HCT116 (cell line): ENCODE measurements around the gene TMEM237. TPM values are rescaled to one million over a fixed set of nuclear protein-coding genes. Genes with fewer than 3 reads are reported as not detected.

ENCODE experiments used
- ATAC-seq: fragments of 200-7000 bp; cut with Tn5 transposase; 2 replicates; pipeline ENCODE4 v1.9.1; 2020; ENCODE audit warnings: mild to moderate bottlenecking, moderate library complexity
- BruUV-seq: library from RNA; stranded (reverse); fragments of 400-500 nt; replicated peaks from 2 replicates; lab custom pipeline; 2021; lab: Mats Ljungman, UMichigan
- CTCF ChIA-PET: fragments of 300-600 bp; sonication (Branson Sonifier 250); formaldehyde crosslinking; loops from one replicate; lab custom pipeline; 2021; ENCODE audit warnings: antibody characterized with exemption; lab: Charles Lee
- POLR2A ChIA-PET: fragments of 300-600, 350-600 bp; sonication (Branson Sonifier 250); formaldehyde crosslinking; loops from one replicate; lab custom pipeline; 2021; ENCODE audit warnings: antibody characterized with exemption; lab: Charles Lee
- RAD21 ChIA-PET, 2 experiments: fragments of 300-600 bp; sonication (Branson Sonifier 250); formaldehyde crosslinking; loops; one replicate each; lab custom pipeline; 2023; ENCODE audit warnings: low total read pairs in 2 of 2; ENCODE audit not compliant: uncharacterized antibody in 2 of 2, unreplicated experiment in 2 of 2, low non-redundant PET in 1 of 2; lab: Charles Lee
- DNase-seq: peaks from one replicate; pipeline ENCODE4 v3.0.0-alpha.2; 2010; ENCODE audit warnings: low read depth, low spot score
- H2AFZ ChIP-seq: fragments of 200-600 bp; shearing (Covaris generic), sonication (generic); 2 replicates; pipeline ENCODE4 v1.6.1; 2017; ENCODE audit warnings: low read depth, mixed run types, mixed read lengths, antibody characterized with exemption, low read length; ENCODE audit not compliant: poor library complexity, severe bottlenecking
- H3K27ac ChIP-seq: 2 replicates; pipeline ENCODE4 v1.5.1; 2012; ENCODE audit warnings: low read depth, low read length
- H3K27me3 ChIP-seq: fragments of 200-600 bp; sonication (generic); 2 replicates; pipeline ENCODE4 v1.6.1; 2016; ENCODE audit warnings: mixed run types, low read length, mixed read lengths; ENCODE audit not compliant: insufficient read depth
- H3K36me3 ChIP-seq, 2 experiments: fragments of 200-500 bp in 1 of 2; fragments of 200-600 bp in 1 of 2; sonication (Bioruptor generic) in 1 of 2; sonication (generic) in 1 of 2; 2 replicates each; pipeline versions ENCODE4 v1.5.1 to v1.6.1; 2014 to 2016; ENCODE audit warnings: low read length in 2 of 2, inconsistent platforms in 1 of 2, mixed read lengths in 1 of 2, mixed run types in 1 of 2; ENCODE audit not compliant: insufficient read depth in 2 of 2, control insufficient read depth in 1 of 2
- H3K4me1 ChIP-seq, 2 experiments: fragments of 200-600 bp in 1 of 2; sonication (generic) in 1 of 2; 2 replicates each; pipeline versions ENCODE4 v1.5.1 to v1.6.1; 2012 to 2017; ENCODE audit warnings: low read length in 2 of 2, inconsistent platforms in 1 of 2, mild to moderate bottlenecking in 1 of 2, mixed read lengths in 1 of 2, mixed run types in 1 of 2, moderate library complexity in 1 of 2; ENCODE audit not compliant: insufficient read depth in 2 of 2, control insufficient read depth in 1 of 2
- H3K4me2 ChIP-seq: fragments of 200-600 bp; sonication (generic); 2 replicates; pipeline ENCODE4 v1.6.1; 2017; ENCODE audit warnings: mixed run types, low read length, mixed read lengths
- H3K4me3 ChIP-seq, 2 experiments: fragments of 200-600 bp in 1 of 2; sonication (generic) in 1 of 2; replicated peaks in 1 of 2; 2 replicates each; pipeline ENCODE4 v1.5.1; 2011 to 2016; ENCODE audit warnings: low read length in 2 of 2, control low read depth in 1 of 2, low read depth in 1 of 2, mild to moderate bottlenecking in 1 of 2, mixed read lengths in 1 of 2, mixed run types in 1 of 2
- H3K79me2 ChIP-seq: fragments of 200-600 bp; sonication (generic); 2 replicates; pipeline ENCODE4 v1.6.1; 2017; ENCODE audit warnings: mild to moderate bottlenecking, mixed run types, low read length, moderate library complexity, mixed read lengths; ENCODE audit not compliant: insufficient read depth
- H3K9ac ChIP-seq: fragments of 200-600 bp; sonication (generic); 2 replicates; pipeline ENCODE4 v1.6.1; 2016; ENCODE audit warnings: low read length, mixed read lengths
- H3K9me2 ChIP-seq: fragments of 200-600 bp; sonication (generic), shearing (Covaris generic); 2 replicates; pipeline ENCODE4 v1.6.1; 2017; ENCODE audit warnings: mixed run types, mild to moderate bottlenecking, moderate library complexity; ENCODE audit not compliant: insufficient read depth
- H3K9me3 ChIP-seq, 2 experiments: fragments of 200-500 bp in 1 of 2; fragments of 200-600 bp in 1 of 2; sonication (Bioruptor generic) in 1 of 2; sonication (generic) in 1 of 2; 2 replicates each; pipeline ENCODE4 v1.6.1; 2014 to 2017; ENCODE audit warnings: low read length in 2 of 2, mixed read lengths in 2 of 2, inconsistent platforms in 1 of 2, low read depth in 1 of 2, mild to moderate bottlenecking in 1 of 2, mixed run types in 1 of 2, moderate library complexity in 1 of 2; ENCODE audit not compliant: control insufficient read depth in 1 of 2, insufficient read depth in 1 of 2
- H4K20me1 ChIP-seq: fragments of 200-600 bp; sonication (generic), shearing (Covaris generic); 2 replicates; pipeline ENCODE4 v1.6.1; 2017; ENCODE audit warnings: mixed run types, mild to moderate bottlenecking, moderate library complexity; ENCODE audit not compliant: insufficient read depth
- ATF3 ChIP-seq: IDR thresholded peaks from 2 replicates; pipeline ENCODE4 v1.6.1; 2012
- EZH2phosphoT487 ChIP-seq: fragments of 200-600 bp; IDR thresholded peaks from 2 replicates; pipeline ENCODE4 v1.6.1; 2018; ENCODE audit warnings: antibody characterized with exemption, borderline replicate concordance
- POLR2A ChIP-seq: IDR thresholded peaks from 2 replicates; pipeline ENCODE4 v1.7.0; 2011; ENCODE audit warnings: borderline replicate concordance; ENCODE audit not compliant: insufficient read depth, insufficient read length; ENCODE audit errors: extremely low read depth
- SIN3A ChIP-seq: IDR thresholded peaks from 2 replicates; pipeline ENCODE4 v1.6.1; 2012; ENCODE audit warnings: low read depth
- SP1 ChIP-seq: IDR thresholded peaks from 2 replicates; pipeline ENCODE4 v1.6.1; 2012; ENCODE audit warnings: low read depth
- YY1 ChIP-seq: IDR thresholded peaks from 2 replicates; pipeline ENCODE4 v1.6.1; 2011; ENCODE audit warnings: low read length, low read depth, moderate library complexity, mild to moderate bottlenecking; ENCODE audit not compliant: insufficient replicate concordance; ENCODE audit errors: extremely low read depth
- ZBTB33 ChIP-seq: IDR thresholded peaks from 2 replicates; pipeline ENCODE4 v1.6.1; 2011; ENCODE audit warnings: mild to moderate bottlenecking, low read length, moderate library complexity; ENCODE audit not compliant: insufficient replicate concordance; ENCODE audit errors: extremely low read depth
- intact Hi-C: fragments of 100-400 bp; cut with micrococcal nuclease; formaldehyde crosslinking; loops from 2 replicates; pipeline ENCODE4 v1.10.0; 2022
- total RNA-seq: library from RNA; stranded (reverse); gene quantifications from one replicate; pipeline ENCODE4 v1.2.1, GENCODE V29; 2021; ENCODE audit not compliant: unreplicated experiment

Gene TMEM237
- total RNA-seq, 1 experiment from 2014 or later, result 29.4 TPM

GRCh38 chr2:201674794-201675193 is 31.5 kb upstream of the TMEM237 start:
- H3K27me3 ChIP-seq, result no peaks in the 10 kb centered on the region
- no peaks in the 10 kb centered on the region for H3K36me3 ChIP-seq
- H3K4me1 ChIP-seq, result no peaks in the 10 kb centered on the region
- TF ChIP-seq SP1 (no peak), EZH2phosphoT487 (no peak), SIN3A (no peak), ZBTB33 (no peak), YY1 (no peak), POLR2A (no peak)
- no peak overlapping the region for H3K27ac ChIP-seq
- no peak overlapping the region for H3K9ac ChIP-seq
- ChIA-PET CTCF (no interaction called here), POLR2A (no interaction called here), RAD21 (no interaction called here)
- no peaks in the 10 kb centered on the region for H3K79me2 ChIP-seq
- no peaks in the 10 kb centered on the region for H3K9me2 ChIP-seq
- no peak overlapping the region for H2AFZ ChIP-seq
- intact Hi-C loops, result no loop called here
- no peak for ATAC-seq
- H4K20me1 ChIP-seq, result no peaks in the 10 kb centered on the region
- DNase-seq, result no peak
- H3K9me3 ChIP-seq, result no peaks in the 10 kb centered on the region
- H3K4me2 ChIP-seq, result no peak overlapping the region
- no TSS peak for BruUV-seq
- H3K4me3 ChIP-seq, result no peak overlapping the region

- ChIA-PET POLR2A (no interaction called here), RAD21 (no interaction called here), CTCF (no interaction called here)
- Histone ChIP-seq H3K9me3 (no peaks in the 10 kb centered on the region), H3K9me2 (no peaks in the 10 kb centered on the region), H3K4me3 (no peak overlapping the region), H3K27me3 (no peaks in the 10 kb centered on the region), H3K79me2 (no peaks in the 10 kb centered on the region), H4K20me1 (no peaks in the 10 kb centered on the region), H3K36me3 (no peaks in the 10 kb centered on the region), H3K9ac (no peak overlapping the region), H3K4me2 (no peak overlapping the region), H3K4me1 (no peaks in the 10 kb centered on the region), H3K27ac (no peak overlapping the region), H2AFZ (no peak overlapping the region)
- TF ChIP-seq POLR2A (no peak), ATF3 (no peak)
- no TSS peak for BruUV-seq
- DNase-seq (no peak), ATAC-seq (no peak)
- intact Hi-C loops, result no loop called here
Observed at GRCh38 chr2:201674298-201674697, 31.0 kb upstream of the TMEM237 start.
